Erythroblast (primary cell): Measurements from ENCODE around the gene SIGLEC9.

Source experiments
- GATA1 ChIP-seq: IDR thresholded peaks from 2 replicates; pipeline ENCODE4 v1.6.1; 2011; ENCODE audit warnings: low read depth, mild to moderate bottlenecking, control low read depth, low read length, moderate library complexity
- POLR2A ChIP-seq: IDR thresholded peaks from 2 replicates; pipeline ENCODE4 v1.6.1; 2011; ENCODE audit warnings: mild to moderate bottlenecking, low read length

DNA sequence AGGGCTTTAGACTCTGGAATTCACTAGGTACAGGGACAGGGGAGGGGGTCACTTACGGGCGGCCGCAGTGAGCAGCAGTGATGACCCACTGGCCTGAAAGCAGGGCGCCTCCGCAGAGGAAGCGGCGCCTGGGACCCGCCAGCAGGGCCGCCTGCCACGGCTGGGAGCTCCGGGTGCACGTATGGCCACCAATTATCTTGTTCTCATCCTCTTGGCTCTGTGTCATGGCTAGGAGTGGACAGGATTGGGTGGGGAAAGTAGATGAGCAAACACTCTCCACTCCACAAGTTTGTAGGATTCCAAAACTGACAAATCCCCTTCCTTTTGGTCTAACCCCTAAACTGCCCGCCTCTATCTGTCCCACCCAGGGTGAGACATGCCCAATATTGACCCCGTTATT lies 43.2 kb upstream of the SIGLEC9 start:
- TF ChIP-seq POLR2A (no peak), GATA1 (no peak)
